GM13976 (cell line): ENCODE measurements around the gene PCBP3.

Experiments used
- DNase-seq: peaks from one replicate; pipeline ENCODE4 v3.0.0; 2012; ENCODE audit warnings: low spot score
- CTCF ChIP-seq: IDR thresholded peaks from 2 replicates; pipeline ENCODE4 v1.5.1; 2012; ENCODE audit warnings: borderline replicate concordance, mild to moderate bottlenecking; ENCODE audit not compliant: insufficient read depth; ENCODE audit errors: extremely low read depth, missing control alignments, control extremely low read depth
- in situ Hi-C: fragments of 300-500 bp; cut with MboI; formaldehyde crosslinking; loops from one replicate; pipeline ENCODE4 v1.12.0; 2022; ENCODE audit warnings: low sequenced_read_pairs, mixed read lengths, inconsistent platforms; ENCODE audit not compliant: unreplicated experiment

Gene PCBP3

GRCh38 chr21:45943630-45944540 is 300.4 kb downstream of the PCBP3 start:
- in situ Hi-C loops = no loop called here
- no peak for TF ChIP-seq CTCF
- DNase-seq = no peak

- in situ Hi-C loops = no loop called here
- no peak for TF ChIP-seq CTCF
Observed at GRCh38 chr21:45944601-45945000, 301.1 kb downstream of the PCBP3 start.

GRCh38 chr21:45945066-45945867 is 301.7 kb downstream of the PCBP3 start:
- TF ChIP-seq CTCF = no peak
- in situ Hi-C loops = no loop called here
- no peak for DNase-seq

More at GRCh38 chr21:45944601-45945000, 301.1 kb downstream of the PCBP3 start:
- no peak for DNase-seq

- TF ChIP-seq CTCF = no peak
- in situ Hi-C loops = no loop called here
Observed at GRCh38 chr21:45945868-45946210, 302.3 kb downstream of the PCBP3 start.

GRCh38 chr21:45947296-45947695 is 303.8 kb downstream of the PCBP3 start:
- DNase-seq = no peak
- in situ Hi-C loops = no loop called here
- TF ChIP-seq CTCF = no peak

More at GRCh38 chr21:45945868-45946210, 302.3 kb downstream of the PCBP3 start:
- no peak for DNase-seq

GRCh38 chr21:45947716-45948255 is 304.3 kb downstream of the PCBP3 start:
- no peak for TF ChIP-seq CTCF
- in situ Hi-C loops = no loop called here
- DNase-seq = no peak
